ENCODE measurements around the gene COMMD8.
"Not testable (repeated sequence)": the region's sequence is repeated elsewhere in the genome, so short reads cannot be mapped to it uniquely, and the experiment has no call there.

Gene COMMD8

GRCh38 chr4:47463235-47463956, at the start of gene COMMD8:
TSS of gene COMMD8 (minus strand) at chr4:47463702. CDS start at chr4:47463651, 51 bp downstream.
- DNase-seq (ENCODE audit: low spot score) = peak; percentile 97

GRCh38 chr4:47510506-47511143, 47.1 kb upstream of the COMMD8 start:
- no peak for DNase-seq (ENCODE audit: low spot score)

DNA sequence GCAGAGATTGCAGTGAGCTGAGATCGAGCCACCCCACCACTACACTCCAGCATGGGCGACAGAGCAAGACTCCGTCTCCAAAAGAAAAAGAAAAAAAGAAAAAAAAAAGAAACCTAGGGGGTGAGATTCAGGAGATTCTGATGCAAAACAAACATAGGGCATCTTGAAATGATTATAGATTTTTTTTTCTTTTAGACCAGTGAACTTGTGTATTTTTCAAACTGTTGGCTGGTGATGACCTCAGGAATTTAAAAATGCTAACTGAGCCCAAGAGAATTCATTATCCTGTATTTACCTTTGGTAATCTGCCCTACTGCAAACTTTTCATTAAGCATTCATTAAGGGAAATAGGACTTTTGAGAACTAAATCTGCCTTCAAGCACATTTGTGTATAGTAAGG, 42.2 kb upstream of the COMMD8 start:
- DNase-seq (ENCODE audit: low spot score) = no peak

DNA sequence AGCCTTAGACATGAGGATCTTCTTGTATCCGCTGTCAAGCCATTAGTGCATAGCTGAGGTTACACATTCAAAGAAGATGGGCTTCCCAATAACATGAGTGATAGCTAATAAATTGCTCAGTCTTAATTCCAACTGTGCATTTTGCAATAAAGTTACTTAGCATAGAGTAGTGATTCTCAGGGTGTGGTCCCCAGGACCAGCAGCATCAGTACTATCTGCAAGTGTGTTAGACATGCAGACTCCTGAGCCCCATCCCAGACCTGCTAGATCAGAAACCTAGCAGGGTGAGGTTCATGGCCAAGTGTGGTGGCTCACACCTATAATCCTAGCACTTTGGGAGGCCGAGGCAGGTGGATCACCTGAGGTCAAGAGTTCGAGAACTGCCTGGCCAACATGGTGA, 41.6 kb upstream of the COMMD8 start:
- no peak for DNase-seq (ENCODE audit: low spot score)

GRCh38 chr4:47500776-47501175, 37.3 kb upstream of the COMMD8 start:
- no peak for DNase-seq (ENCODE audit: low spot score)

GRCh38 chr4:47499700-47500099, 36.2 kb upstream of the COMMD8 start:
- no peak for DNase-seq (ENCODE audit: low spot score)

DNA sequence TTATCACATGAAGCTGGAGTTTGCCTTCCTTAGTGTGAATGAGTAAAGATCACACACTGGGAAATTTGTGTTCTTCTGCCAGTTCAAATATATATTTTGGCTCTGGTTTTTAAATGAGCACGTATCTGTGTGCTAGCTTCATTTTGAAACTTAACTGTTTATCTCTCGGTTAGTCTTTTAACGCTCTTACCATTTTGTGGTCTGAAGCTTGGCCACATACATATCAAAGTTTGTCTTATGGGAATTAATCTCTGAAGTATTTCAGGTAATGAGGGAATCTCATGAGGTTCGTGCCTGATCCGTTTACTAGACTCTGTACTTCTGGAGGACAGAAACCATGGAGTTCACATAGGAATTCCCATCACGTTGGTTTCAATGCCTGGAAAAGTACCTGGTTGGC, 35.4 kb upstream of the COMMD8 start:
- DNase-seq (ENCODE audit: low spot score) = no peak

DNA sequence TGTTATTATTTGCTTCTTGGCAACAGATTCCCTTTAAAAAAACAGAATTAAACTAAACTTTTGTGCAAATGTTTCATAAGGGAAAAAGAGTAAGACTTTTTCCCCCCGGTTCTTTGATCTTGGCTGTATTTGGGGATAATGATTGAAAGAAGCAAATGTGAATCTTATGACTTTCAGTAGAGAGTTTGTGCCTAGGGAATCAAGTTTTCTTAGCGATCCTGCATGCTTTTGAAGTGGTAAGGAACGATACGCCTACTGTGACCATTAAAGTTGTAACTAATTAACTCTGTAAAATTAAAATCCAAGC, 30.6 kb upstream of the COMMD8 start:
- DNase-seq (ENCODE audit: low spot score) = no peak

DNA sequence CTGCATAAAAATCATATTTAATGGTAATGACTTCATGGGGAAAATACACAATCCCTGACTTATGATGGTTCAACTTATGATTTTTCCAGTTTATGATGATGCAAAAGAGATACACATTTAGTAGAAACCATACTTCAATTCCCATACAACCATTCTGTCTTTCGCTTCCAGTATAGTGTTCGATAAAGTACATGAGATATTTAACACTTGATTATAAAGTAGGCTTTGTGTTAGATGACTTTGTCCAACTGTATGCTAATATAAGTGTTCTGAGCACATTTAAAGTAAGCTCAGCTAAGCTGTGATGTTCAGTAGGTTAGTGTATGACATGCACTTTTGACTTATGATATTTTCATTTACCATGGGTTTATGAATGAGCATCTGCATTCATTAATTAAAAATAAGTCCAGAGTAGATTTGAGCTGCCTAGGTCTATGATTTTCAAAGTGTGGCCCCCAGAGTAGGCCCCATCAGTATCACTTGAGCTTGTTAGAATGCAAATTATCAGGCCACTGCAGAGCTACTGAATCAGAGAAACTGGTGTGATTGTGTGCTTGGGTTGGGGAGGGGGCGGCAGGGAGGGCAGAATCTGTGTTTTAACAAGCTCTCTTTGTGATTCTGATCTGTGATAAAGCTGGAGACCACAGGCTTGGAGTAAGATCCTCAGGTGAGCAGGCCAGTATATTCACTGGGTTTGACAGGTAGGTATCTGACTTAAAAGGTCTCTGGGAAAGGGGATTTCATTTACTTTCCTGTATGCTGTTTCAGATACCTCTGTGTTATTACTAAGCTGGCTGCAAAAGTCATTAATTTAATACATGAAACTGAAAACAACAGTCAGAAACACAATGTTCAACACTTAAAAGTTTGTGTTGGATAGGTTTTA, 30.0 kb upstream of the COMMD8 start:
- DNase-seq (ENCODE audit: low spot score) = no peak

GRCh38 chr4:47490550-47490949, 27.0 kb upstream of the COMMD8 start:
- DNase-seq (ENCODE audit: low spot score) = no peak

GRCh38 chr4:47488706-47489105, 25.2 kb upstream of the COMMD8 start:
- no peak for DNase-seq (ENCODE audit: low spot score)

DNA sequence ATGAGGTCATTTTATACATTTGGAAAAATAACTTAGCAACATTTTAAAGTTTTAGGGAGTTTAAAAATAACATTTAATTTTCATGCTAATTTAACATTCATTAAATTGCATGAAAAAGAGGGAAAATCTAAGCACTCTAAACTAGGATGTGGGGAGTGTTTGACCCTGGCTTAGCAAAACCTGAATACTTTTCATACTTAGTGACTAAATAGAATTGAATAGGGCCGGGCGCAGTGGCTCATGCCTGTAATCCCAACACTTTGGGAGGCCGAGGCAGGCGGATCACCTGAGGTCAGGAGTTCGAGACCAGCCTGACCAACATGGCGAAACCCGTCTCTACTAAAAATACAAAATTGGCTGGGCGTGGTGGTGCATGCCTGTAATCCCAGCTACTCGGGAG, 23.2 kb upstream of the COMMD8 start:
- DNase-seq (ENCODE audit: low spot score) = not testable (repeated sequence)

- no peak for DNase-seq (ENCODE audit: low spot score)
Observed at GRCh38 chr4:47486231-47486673, 22.8 kb upstream of the COMMD8 start.

GRCh38 chr4:47485768-47486167, 22.3 kb upstream of the COMMD8 start:
- no peak for DNase-seq (ENCODE audit: low spot score)

DNA sequence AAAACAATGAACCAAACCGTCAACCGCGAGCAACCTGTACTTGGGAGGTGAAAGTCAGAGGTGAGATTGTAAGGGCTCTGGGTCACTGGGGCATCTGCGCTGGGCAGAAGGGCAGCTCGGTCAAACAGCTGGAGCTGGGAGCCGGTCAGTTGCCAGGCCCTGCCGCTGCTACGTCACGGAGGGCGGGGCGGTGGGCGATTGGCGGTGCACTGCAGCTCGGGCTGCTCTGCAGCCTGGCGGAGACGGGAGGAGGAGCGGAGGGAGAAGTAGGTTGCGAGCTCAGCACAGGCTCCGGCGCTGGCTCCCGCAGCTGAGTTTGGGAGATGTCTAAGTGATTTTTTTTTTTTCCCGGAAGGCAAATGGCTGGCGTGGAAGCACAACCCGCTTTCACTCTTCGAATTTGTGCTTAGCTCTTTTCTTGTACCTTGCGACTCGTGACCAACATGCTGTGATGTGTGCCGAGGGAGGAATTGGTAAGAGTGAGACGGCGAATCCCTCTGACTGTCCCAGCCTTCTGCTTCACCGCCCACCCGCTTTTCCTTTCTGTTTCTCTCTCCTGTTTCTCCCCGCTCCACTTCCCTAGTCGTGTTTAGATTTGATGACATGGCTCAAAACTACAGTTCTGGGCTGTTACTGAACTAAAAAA, 21.7 kb upstream of the COMMD8 start, which contains the start of gene ATP10D:
TSS of gene ATP10D (plus strand) at position 229 of the 646 bp plus-strand sequence. CDS start 27,266 bp downstream, outside the sequence.
- peak; percentile 94 for DNase-seq (ENCODE audit: low spot score)

- no peak for DNase-seq (ENCODE audit: low spot score)
Observed at GRCh38 chr4:47484168-47484567, 20.7 kb upstream of the COMMD8 start.

- DNase-seq (ENCODE audit: low spot score) = no peak
Observed at GRCh38 chr4:47483745-47484144, 20.2 kb upstream of the COMMD8 start.

DNA sequence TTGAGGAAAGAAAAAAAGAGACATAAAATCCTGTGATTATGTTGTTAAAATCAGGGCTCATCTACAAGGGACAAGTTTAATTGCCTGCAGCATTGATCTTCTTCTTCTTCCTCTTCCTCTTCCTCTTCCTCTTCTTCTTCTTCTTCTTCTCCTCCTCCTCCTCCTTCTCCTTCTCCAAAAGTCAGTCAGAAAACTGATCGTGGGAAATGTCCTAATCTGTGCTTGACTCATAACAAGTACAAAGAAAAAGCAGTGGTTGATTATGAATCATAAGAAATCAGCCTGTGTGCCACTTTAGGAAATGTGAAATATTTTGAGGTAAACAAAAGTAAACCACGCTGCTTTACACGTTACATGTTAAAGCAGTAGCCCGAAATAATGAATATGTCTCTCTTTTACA, 18.8 kb upstream of the COMMD8 start:
- no peak for DNase-seq (ENCODE audit: low spot score)

DNA sequence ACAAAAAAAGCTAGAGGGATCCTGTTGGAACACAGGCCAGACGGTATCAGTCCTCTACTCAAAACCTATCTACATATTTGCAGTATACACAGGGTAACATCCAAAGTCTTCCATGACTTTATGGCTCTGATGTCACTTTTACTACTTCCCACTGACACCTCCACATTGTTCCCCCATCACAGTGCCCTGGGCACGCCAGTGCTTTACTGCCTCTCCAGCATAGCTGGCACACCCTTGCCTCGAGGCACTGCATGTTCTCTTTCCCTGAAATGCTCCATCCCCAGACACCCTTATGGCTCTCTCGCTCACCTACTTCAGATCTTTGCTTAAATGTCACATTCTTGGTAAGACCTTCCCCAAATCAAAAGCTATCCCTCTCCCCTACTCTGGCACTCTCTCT, 15.3 kb upstream of the COMMD8 start:
- no peak for DNase-seq (ENCODE audit: low spot score)

DNA sequence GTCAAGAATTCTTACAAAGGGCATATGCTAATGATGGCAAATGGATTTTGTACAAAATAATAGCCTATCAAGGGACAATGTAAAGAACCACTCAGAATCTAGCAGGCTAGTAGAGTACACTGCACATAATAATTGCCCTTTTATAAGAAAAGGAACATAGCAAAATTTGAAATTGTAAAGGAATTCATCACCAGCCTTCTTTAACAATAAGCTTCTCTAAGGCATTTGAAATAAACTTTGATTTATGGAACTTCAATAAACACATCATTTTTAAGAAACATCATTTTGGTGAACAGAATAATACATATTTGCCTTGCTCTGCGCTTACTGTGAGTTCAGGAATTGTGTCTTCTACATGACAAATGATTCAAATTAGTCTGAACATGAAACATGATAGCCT, 11.9 kb upstream of the COMMD8 start:
- DNase-seq (ENCODE audit: low spot score) = no peak

DNA sequence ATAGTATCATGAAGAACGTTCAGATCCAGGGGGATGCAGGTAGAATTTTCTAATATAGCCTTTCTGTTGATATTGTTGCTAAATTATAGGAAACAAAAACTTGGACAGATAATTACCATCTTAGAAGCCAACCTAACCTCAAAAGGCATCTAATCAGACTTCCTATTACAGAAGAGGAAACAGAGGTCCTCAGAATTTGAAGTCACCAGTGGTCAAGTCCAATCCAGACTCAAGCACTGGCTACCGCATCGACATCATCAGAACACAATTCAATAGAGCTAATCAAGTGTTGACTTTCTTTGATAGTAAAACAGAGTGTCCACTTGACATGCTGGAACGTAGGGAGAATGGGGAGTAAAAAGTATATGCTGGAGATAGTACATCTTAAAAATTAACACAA, 11.3 kb upstream of the COMMD8 start:
- no peak for DNase-seq (ENCODE audit: low spot score)

GRCh38 chr4:47473141-47473750, 9.7 kb upstream of the COMMD8 start:
- DNase-seq (ENCODE audit: low spot score) = no peak
